Astrocyte of the cerebellum (primary cell): ENCODE results near the gene SLC29A1.

Experiments used
- DNase-seq: peaks from one replicate; pipeline ENCODE4 v3.0.0-alpha.2; 2011; ENCODE audit warnings: low read depth
- H3K4me3 ChIP-seq: 2 replicates; pipeline ENCODE4 v1.5.1; 2011; ENCODE audit warnings: mild to moderate bottlenecking, low read depth, low read length, moderate library complexity
- CTCF ChIP-seq: IDR thresholded peaks from 2 replicates; pipeline ENCODE4 v1.5.1; 2012; ENCODE audit warnings: low read length, low read depth, moderate library complexity, mild to moderate bottlenecking; ENCODE audit errors: missing control alignments
- in situ Hi-C: cut with HindIII; loops from 2 replicates; pipeline ENCODE4 v1.10.0; 2017; ENCODE audit warnings: low sequenced_read_pairs

The SLC29A1 gene

DNA sequence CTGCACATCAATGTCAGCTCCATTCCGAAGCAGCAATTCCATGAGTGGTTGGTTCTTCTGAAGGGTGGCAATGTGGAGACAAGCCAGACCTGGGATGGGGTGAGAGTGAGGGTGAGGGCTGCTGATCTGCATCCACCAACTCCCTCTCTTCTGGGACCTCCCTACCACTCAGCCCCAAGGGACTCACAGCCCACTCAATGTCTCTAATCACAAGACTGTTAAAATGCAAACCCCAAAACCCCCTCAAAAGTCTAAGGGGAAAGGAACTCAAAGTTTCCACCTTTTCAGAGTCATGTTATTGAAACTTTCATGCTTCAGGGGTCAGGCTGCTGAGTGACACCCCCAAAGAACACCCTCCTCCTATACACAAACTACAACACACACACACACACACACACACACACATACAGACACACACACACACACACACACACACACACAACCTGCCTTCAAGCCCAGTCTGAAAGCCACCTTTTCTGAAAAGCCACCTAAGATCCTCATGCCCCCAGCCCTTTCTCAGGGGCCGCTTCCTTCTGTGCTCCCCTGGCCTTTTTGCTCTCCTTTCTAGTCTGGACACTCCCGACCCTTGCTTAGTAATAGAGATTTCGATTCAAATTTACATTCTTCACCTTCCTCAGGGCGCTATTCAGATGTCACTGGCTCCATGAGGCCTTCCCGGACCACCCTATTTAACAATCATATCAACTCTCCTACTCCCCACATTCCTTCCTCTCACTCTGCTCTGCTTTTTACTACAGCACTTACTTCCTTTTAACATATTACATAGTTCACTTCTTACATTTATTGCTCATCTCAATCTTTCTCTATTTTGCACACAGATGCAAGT lies 37.3 kb downstream of the SLC29A1 start:
- in situ Hi-C loops: no loop called here
- H3K4me3 ChIP-seq: no peak overlapping the region
- no peak for DNase-seq
- TF ChIP-seq CTCF: no peak

GRCh38 chr6:44261581-44261980 lies 38.2 kb downstream of the SLC29A1 start:
- H3K4me3 ChIP-seq: no peak overlapping the region

DNA sequence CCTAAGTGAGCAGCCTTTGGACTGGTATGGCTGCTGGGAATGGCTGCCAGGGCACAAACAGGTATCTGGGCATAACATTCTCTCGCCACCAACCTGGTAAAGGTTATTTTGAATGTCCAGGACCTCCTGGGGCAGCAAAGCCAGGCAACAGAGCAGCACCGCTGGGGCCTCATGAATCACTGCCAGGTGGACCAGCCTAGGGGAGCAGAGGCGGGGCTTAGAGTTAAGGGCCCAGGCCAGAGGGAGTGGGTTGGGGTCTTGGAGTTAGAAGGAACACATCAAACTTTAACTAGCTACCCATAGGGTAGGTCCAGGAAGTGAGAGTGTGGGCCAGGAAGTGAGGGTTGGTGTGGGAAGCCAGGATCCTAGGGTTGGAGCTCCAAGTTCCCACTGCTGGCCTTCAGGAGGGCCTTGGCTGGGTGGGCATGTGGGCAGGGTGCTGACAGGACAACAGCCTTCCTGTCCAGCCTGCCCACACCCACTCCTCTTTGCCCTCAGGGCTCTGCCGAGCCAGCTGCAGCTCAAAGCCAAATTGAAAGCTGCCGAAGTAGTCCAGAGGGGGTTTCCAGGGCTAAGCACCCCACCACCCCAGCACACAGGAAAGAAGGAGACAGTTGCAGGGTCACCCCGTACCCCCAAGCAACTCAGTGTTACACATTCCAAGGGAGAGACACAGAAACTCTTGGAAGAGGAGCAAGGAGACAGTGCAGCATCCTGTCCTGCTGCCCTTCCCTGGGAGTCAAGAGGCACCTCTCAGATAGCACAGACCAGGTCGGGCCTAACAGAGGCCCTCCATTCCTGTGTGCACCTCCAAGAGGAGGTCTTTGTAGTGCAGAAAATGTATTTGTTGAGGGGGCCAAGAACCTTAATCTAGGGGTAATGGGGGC lies 39.3 kb downstream of the SLC29A1 start:
- TF ChIP-seq CTCF: no peak
- no peak overlapping the region for H3K4me3 ChIP-seq
- no peak for DNase-seq
- in situ Hi-C loops: no loop called here

More at GRCh38 chr6:44261581-44261980, 38.2 kb downstream of the SLC29A1 start:
- in situ Hi-C loops: no loop called here
- TF ChIP-seq CTCF: no peak
- no peak for DNase-seq

DNA sequence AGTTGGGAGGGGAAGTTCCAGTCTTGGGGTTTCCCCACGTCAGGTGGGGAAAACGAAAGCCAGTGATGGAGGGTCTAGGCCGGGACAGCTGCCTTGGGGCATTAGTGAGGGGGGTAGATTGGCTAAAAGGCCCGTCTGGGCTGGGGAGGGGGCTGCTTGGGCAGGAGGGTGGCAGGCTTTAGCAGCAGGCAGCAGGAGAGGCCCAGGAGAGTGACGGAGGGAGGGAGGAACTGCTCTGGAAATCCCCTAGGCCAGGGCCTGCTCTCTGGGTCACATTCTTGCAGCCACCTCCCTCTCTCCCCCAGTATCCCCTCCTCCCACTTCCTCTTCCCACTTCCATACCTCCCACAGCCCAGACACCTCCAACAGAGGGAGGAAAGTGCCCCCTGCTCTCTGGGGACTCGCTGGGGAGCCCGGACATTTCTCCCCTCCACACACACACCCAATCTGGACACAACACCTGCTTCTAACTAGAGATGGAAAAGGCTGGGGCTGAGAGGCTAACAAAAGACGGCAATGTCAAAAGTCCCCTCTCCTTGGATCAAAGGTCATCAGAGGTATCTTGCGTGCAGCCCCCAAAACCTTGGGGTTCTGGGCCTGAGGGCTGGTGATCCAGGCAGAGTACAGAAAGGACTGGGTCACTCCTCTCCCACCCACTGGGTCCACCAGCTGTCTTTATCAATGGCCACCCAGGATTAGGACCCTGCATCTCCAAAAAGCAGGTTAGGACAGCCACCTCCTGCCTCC lies 40.1 kb downstream of the SLC29A1 start:
- in situ Hi-C loops: no loop called here
- no peak for TF ChIP-seq CTCF
- H3K4me3 ChIP-seq: peak overlapping the region; percentile 68
- no peak for DNase-seq

GRCh38 chr6:44264154-44265006 lies 41.0 kb downstream of the SLC29A1 start:
- TF ChIP-seq CTCF: no peak
- peak overlapping the region; percentile 68 for H3K4me3 ChIP-seq
- in situ Hi-C loops: no loop called here
- DNase-seq: no peak
